Activated CD4-positive, alpha-beta T cell treated with anti-CD3 and anti-CD28 coated beads, Interleukin-2, amount 50 U/mL, for 16 hours (primary cell): ENCODE results near the gene PMEL.
"Not testable (repeated sequence)": the region's sequence is repeated elsewhere in the genome, so short reads cannot be mapped to it uniquely, and the experiment has no call there.

ENCODE experiments used
- DNase-seq: peaks from one replicate; pipeline ENCODE4 v3.0.0-alpha.2; 2020

PMEL gene

GRCh38 chr12:55965941-55966407 is at the start of gene PMEL:
Gene PMEL, minus strand, starts transcription at chr12:55966042. Its CDS starts 31 bp downstream, at chr12:55966011.
- no peak for DNase-seq

- no peak for DNase-seq
Measured at GRCh38 chr12:56014205-56014604, 48.4 kb upstream of the PMEL start.

- DNase-seq: no peak
Measured at GRCh38 chr12:56013482-56013881, 47.6 kb upstream of the PMEL start.

- no peak for DNase-seq
Measured at GRCh38 chr12:56011509-56012090, 45.8 kb upstream of the PMEL start.

- no peak for DNase-seq
Measured at GRCh38 chr12:56010111-56010570, 44.3 kb upstream of the PMEL start.

- peak; percentile 48 for DNase-seq
Measured at GRCh38 chr12:56007564-56008559, 42.0 kb upstream of the PMEL start.

GRCh38 chr12:56004211-56004610 is 38.4 kb upstream of the PMEL start:
- DNase-seq: no peak

GRCh38 chr12:56003376-56003775 is 37.5 kb upstream of the PMEL start:
- DNase-seq: not testable (repeated sequence)

- DNase-seq: no peak
Measured at GRCh38 chr12:56001487-56002100, 35.8 kb upstream of the PMEL start.

GRCh38 chr12:55999999-56000540 is 34.2 kb upstream of the PMEL start:
- not testable (repeated sequence) for DNase-seq

GRCh38 chr12:55999522-55999921 is 33.7 kb upstream of the PMEL start:
- DNase-seq: not testable (repeated sequence)

GRCh38 chr12:55997535-55997859 is 31.7 kb upstream of the PMEL start:
- DNase-seq: no peak

GRCh38 chr12:55996715-55997534 is 31.1 kb upstream of the PMEL start, which contains the start of gene SUOX:
Gene SUOX, plus strand, starts transcription at chr12:55997276. Its CDS starts 4,946 bp downstream, at chr12:56002222.
- peak; percentile 56 for DNase-seq

- DNase-seq: peak; percentile 79
Measured at GRCh38 chr12:55996201-55996714, 30.4 kb upstream of the PMEL start.

GRCh38 chr12:55995366-55995765 is 29.5 kb upstream of the PMEL start:
- DNase-seq: no peak

GRCh38 chr12:55993230-55993853 is 27.5 kb upstream of the PMEL start:
- DNase-seq: no peak

- DNase-seq: no peak
Measured at GRCh38 chr12:55991110-55991509, 25.3 kb upstream of the PMEL start.

- DNase-seq: not testable (repeated sequence)
Measured at GRCh38 chr12:55985976-55986375, 20.1 kb upstream of the PMEL start.

- no peak for DNase-seq
Measured at GRCh38 chr12:55985341-55985740, 19.5 kb upstream of the PMEL start.

- no peak for DNase-seq
Measured at GRCh38 chr12:55984861-55985260, 19.0 kb upstream of the PMEL start.

- no peak for DNase-seq
Measured at GRCh38 chr12:55983232-55983842, 17.5 kb upstream of the PMEL start.
